Ovary (tissue), 9 donors: ENCODE data around the gene STN1. TPM values are rescaled to one million over a fixed set of nuclear protein-coding genes. Genes with fewer than 3 reads are reported as not detected.
A peak's percentile ranks its signal among the peaks of the same experiment; 100 is the strongest.

Source experiments
- DNase-seq, 5 donors: peaks; one replicate each; pipeline ENCODE4 v3.0.0-alpha.2; 2019 to 2020
- H3K27ac ChIP-seq, 2 donors: fragments of 200-600 bp; one replicate each; pipeline versions ENCODE4 v1.5.1 to v1.8.0; 2019 to 2022
- H3K27me3 ChIP-seq: fragments of 200-600 bp; one replicate; pipeline ENCODE4 v1.8.0; 2022
- H3K36me3 ChIP-seq: fragments of 200-600 bp; sonication (generic); one replicate; pipeline ENCODE4 v1.5.1; 2019
- H3K4me1 ChIP-seq: one replicate; pipeline ENCODE4 v1.8.1; 2013; ENCODE audit warnings: mild to moderate bottlenecking, moderate library complexity; ENCODE audit not compliant: insufficient read depth
- H3K4me3 ChIP-seq: fragments of 200-600 bp; sonication (generic); one replicate; pipeline ENCODE4 v1.5.1; 2017
- H3K9me3 ChIP-seq, 2 donors: fragments of 200-600 bp in 1 of 2; sonication (generic) in 1 of 2; one replicate each; pipeline versions ENCODE4 v1.5.1 to v1.8.1; 2013 to 2019; ENCODE audit warnings: mild to moderate bottlenecking in 1 of 2, moderate library complexity in 1 of 2
- CTCF ChIP-seq, 3 donors: fragments of 450-650 bp in 2 of 3; fragments of 200-600 bp in 1 of 3; IDR thresholded peaks; one replicate each; pipeline versions ENCODE4 v1.5.1 to v1.8.0; 2016 to 2022; ENCODE audit warnings: antibody characterized with exemption in 3 of 3, mild to moderate bottlenecking in 1 of 3
- EP300 ChIP-seq: sonication (generic); formaldehyde crosslinking; IDR thresholded peaks from one replicate; pipeline ENCODE4 v1.6.1; 2017; ENCODE audit warnings: antibody characterized with exemption
- POLR2A ChIP-seq: fragments of 450-650 bp; IDR thresholded peaks from one replicate; pipeline ENCODE4 v1.6.1; 2017; ENCODE audit warnings: antibody characterized with exemption, mild to moderate bottlenecking, moderate library complexity
- WGBS, 3 donors: extraction: QIAGEN DNeasy Blood & Tissue Kit in 1 of 3; methylation state at CpG; one replicate each; pipeline versions ENCODE4 v1.1.5 to v1.1.7; 2013 to 2017; 5-methylcytosine and 5-hydroxymethylcytosine counted together
- intact Hi-C, 4 donors: fragments of 100-400 bp; cut with DNase I; formaldehyde crosslinking; loops; one replicate each; pipeline versions ENCODE4 v1.11.0 to v1.15.1; 2022 to 2023
- polyA plus RNA-seq, 2 donors: library from polyadenylated mRNA; stranded (reverse); fragments of 200-250 nt in 1 of 2; fragments of 350-450 nt in 1 of 2; fragmentation: Illumina TruSeq in 1 of 2; extraction: RNeasy Lipid Tissue Mini Kit (QIAGEN cat#74804) in 1 of 2; gene quantifications; one replicate each; pipeline ENCODE4 v1.2.3, GENCODE V29; 2013 to 2014
- total RNA-seq, 7 donors: library from RNA; depleted of rRNA in 2 of 7; stranded (reverse); fragments of >200 nt in 2 of 7; fragmentation: NEBNext Ultra II Directional in 3 of 7; extraction: Animal tissue kit (Norgen Biotek cat#: 25700) in 3 of 7; gene quantifications; one replicate each; pipeline versions ENCODE4 v1.1.0 to v1.2.4, GENCODE V29; 2016 to 2023
- donor health status: DM: no; HTN: no; CAD: no; lungs with moderate emphysema.
- donor health status: DM: no; HTN: no; CAD: no.
- donor health status: Bipolar disorder and iron deficiency.
- donor health status: DM: yes; HTN: yes; CAD: no.
- donor health status: DM: no; HTN: no; CAD: no.
- donor health status: DM: yes; HTN: yes; CAD: no.

Gene STN1
- total and polyA plus RNA-seq, 9 donors = 13.4 to 28.2 (median 18.4) TPM

DNA sequence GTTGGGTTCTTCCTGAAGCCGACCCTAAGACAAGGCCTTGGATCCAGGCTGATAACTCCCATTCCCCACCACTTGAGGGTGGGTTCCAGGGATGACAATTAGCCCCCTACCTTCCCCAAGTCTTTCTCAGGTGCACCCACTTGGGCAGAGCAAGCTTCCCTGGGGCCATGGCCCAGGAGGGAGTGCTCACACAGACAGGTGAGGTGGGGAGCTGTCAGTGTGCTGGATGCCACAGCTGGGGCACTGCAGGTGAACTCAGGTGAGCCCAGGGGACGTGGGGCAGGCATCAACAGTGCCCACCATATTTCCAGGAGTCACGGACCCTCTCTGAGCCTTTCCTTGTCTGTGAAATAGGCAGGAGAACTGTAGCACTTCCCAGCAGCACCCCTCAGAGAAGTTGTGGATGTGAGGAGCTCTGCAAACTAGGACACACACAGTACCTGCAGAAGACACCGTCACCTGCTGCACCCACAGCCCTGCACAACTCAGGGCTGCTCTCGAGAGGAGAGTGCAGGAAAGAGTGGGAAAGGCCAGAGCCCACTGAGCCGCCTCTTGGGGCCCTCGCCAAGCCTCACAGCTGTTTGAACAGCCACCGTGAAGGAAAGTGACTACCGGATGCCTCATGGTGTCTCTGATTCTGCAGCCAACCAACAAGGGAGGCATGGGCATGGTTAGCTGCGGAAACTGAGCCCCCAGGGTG is 80.5 kb downstream of the STN1 start:
- H3K9me3 ChIP-seq = no peaks in the 10 kb centered on the region
- no peak for TF ChIP-seq POLR2A
- TF ChIP-seq CTCF (IDR thresholded peaks at IDR 0.05) = no peak
- TF ChIP-seq EP300 = no peak
- 87 to 93% (median 88%) methylated on average over 10 of the region's 10 CpGs for WGBS, 3 donors
- no peaks in the 10 kb centered on the region for H3K36me3 ChIP-seq
- H3K27ac ChIP-seq = no peak overlapping the region
- DNase-seq = peak in 1 of 5 donors; percentile 16
- no peaks in the 10 kb centered on the region for H3K27me3 ChIP-seq
- intact Hi-C loops = no loop called here
- no peak overlapping the region for H3K4me3 ChIP-seq
- peaks cover 10% of the 10 kb centered on the region for H3K4me1 ChIP-seq

DNA sequence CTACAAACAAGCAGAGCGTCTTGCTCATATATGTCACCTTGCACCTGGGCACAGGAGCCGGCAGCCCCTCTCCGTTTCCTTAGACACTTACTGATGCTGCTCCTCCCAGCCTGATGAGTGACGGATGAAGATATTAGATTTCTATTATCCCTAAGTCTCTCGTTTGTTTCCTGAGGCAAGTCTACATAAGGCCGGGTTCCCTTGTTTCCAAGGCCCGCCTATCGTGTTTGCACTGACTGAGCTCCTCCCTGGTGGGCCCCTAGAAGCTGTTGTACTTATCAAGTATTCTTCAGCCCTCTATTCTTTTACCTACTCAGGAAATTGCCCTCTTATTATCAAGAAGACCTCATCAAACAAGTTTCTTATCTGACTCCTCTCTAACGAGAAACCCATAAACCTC is 81.1 kb downstream of the STN1 start:
- Histone ChIP-seq H3K27me3 (no peaks in the 10 kb centered on the region), H3K36me3 (no peaks in the 10 kb centered on the region), H3K9me3 (no peaks in the 10 kb centered on the region), H3K4me1 (peaks cover 10% of the 10 kb centered on the region), H3K4me3 (no peak overlapping the region), H3K27ac (no peak overlapping the region)
- no peak for TF ChIP-seq POLR2A
- intact Hi-C loops = no loop called here
- peak in 1 of 5 donors; percentile 4 for DNase-seq
- 90% methylated on average over 9 of the region's 9 CpGs for WGBS, 3 donors

DNA sequence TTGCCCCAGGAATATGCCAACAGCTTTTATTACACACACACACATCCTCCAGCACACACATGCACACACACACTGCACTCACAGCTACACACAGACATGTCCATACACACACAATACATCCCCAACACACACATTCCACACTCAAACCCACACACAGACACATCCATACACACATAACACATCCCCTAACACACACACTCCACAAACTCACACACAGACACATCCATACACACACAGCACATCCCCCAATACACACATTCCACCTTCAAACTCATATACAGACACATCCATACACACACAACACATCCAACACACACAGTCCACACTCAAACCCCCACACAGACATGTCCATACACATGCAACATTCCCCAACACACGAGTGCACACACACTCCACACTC is 81.7 kb downstream of the STN1 start:
- H3K36me3 ChIP-seq = no peaks in the 10 kb centered on the region
- peaks cover 10% of the 10 kb centered on the region for H3K4me1 ChIP-seq
- no peaks in the 10 kb centered on the region for H3K27me3 ChIP-seq
- peak in 1 of 5 donors; percentile 4 for DNase-seq
- TF ChIP-seq POLR2A (no peak), CTCF (IDR thresholded peaks at IDR 0.05) (no peak), EP300 (no peak)
- H3K9me3 ChIP-seq = no peaks in the 10 kb centered on the region
- H3K27ac ChIP-seq = peak overlapping the region in 1 of 2 donors; percentile 58
- intact Hi-C loops = no loop called here
- WGBS, 3 donors = 85 to 94% (median 88%) methylated on average over 1 of the region's 1 CpG
- no peak overlapping the region for H3K4me3 ChIP-seq

DNA sequence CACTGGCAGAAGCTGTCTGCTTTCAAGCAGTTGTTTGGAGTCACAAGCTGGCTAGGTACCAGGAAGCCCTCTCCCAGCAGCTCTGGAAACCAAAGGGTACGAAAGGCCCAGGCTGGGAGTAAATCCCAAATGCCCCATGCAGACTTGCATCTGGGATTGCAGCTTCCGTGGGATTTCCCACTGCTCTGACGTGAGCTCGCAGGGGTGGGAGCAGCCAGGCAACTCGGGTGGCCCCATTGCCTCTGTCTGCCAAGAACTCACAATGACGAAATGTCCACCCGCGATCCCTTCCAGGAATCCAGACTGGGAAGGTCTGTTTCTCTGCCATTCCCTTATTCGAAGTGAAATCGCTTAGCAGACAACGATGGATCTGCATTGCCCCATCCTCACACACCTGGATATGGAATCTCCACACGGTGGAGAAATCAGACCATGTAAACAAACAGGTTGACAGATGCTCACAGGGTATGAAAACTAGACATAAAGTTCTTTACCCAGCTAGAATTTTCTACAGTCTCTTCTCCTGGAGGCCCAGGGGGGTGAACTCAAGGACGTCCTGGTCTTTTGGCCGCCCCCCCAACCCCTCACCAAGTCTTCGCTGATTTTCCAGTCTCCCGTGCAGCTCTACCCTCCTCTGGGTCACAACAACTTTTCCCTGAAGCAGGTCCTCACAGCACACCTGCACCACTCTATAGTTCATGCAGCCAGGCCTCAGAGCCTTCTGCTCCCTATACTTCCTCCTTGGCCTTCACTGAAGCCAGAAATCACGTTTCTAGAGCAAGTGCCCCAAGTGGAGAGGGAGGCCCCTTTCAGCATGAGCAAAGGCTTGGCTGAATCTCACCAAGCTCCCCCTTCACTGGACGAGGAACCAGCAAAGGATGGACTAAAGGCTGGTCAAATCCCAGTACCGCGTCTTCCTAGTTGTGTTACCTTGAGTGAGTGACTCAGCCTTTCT is 82.6 kb downstream of the STN1 start:
- peak overlapping the region; percentile 44 to 58 for H3K27ac ChIP-seq
- 43 to 48% (median 44%) methylated on average over 20 of the region's 20 CpGs for WGBS, 3 donors
- peak; percentile 78 to 92 (median 84) for DNase-seq
- H3K27me3 ChIP-seq = no peaks in the 10 kb centered on the region
- peaks cover 10% of the 10 kb centered on the region for H3K4me1 ChIP-seq
- no peaks in the 10 kb centered on the region for H3K36me3 ChIP-seq
- no peak overlapping the region for H3K4me3 ChIP-seq
- no peaks in the 10 kb centered on the region for H3K9me3 ChIP-seq
- intact Hi-C loops = no loop called here
- TF ChIP-seq CTCF (IDR thresholded peaks at IDR 0.05) (no peak), POLR2A (no peak), EP300 (peak; percentile 26)
